Activated T-helper 2 cell treated with anti-CD3 and anti-CD28 coated beads, Interferon-gamma antibody, Interleukin-2, Interleukin-4, amounts not matched to agents 10 μg/mL and 5 μg/mL and 100 μg/mL, durations not matched to agents 14 hours and 24 hours and 36 hours (primary cell): Measurements from ENCODE around the gene BTBD9. TPM values are rescaled to one million over a fixed set of nuclear protein-coding genes. Genes with fewer than 3 reads are reported as not detected.

Experiments
- DNase-seq: peaks from one replicate; pipeline ENCODE4 v3.0.0; 2021; ENCODE audit warnings: low spot score
- H3K27ac Mint-ChIP-seq: one replicate; pipeline ENCODE4 v1.8.0; 2021; ENCODE audit warnings: mixed read lengths
- H3K27me3 Mint-ChIP-seq: one replicate; pipeline ENCODE4 v1.8.0; 2021; ENCODE audit warnings: low read depth, mixed read lengths
- H3K36me3 Mint-ChIP-seq: one replicate; pipeline ENCODE4 v1.8.0; 2021; ENCODE audit warnings: low read depth, mixed read lengths
- H3K4me1 Mint-ChIP-seq: one replicate; pipeline ENCODE4 v1.8.0; 2021; ENCODE audit warnings: low read depth, mixed read lengths
- H3K4me3 Mint-ChIP-seq: one replicate; pipeline ENCODE4 v1.8.0; 2021; ENCODE audit warnings: low read depth, mild to moderate bottlenecking, moderate library complexity, mixed read lengths
- H3K9me3 Mint-ChIP-seq: one replicate; pipeline ENCODE4 v1.8.0; 2021; ENCODE audit warnings: mixed read lengths
- intact Hi-C: fragments of 100-400 bp; cut with micrococcal nuclease; formaldehyde crosslinking; loops from one replicate; pipeline ENCODE4 v1.15.1; 2023
- total RNA-seq: library from RNA; stranded (reverse); gene quantifications from 2 replicates; pipeline ENCODE4 v1.2.3, GENCODE V29; 2022

BTBD9 gene
- total RNA-seq, 1 donor from 2014 or later = 15.2 TPM

GRCh38 chr6:38387971-38388370 lies 251.8 kb downstream of the BTBD9 start:
- Mint-ChIP-seq H3K4me1 (no peaks in the 10 kb centered on the region), H3K27ac (no peak overlapping the region), H3K4me3 (no peak overlapping the region), H3K9me3 (no peaks in the 10 kb centered on the region), H3K36me3 (no peaks in the 10 kb centered on the region), H3K27me3 (no peaks in the 10 kb centered on the region)
- DNase-seq = no peak
- intact Hi-C loops = no loop called here

- Mint-ChIP-seq H3K9me3 (no peaks in the 10 kb centered on the region), H3K4me3 (no peak overlapping the region), H3K27me3 (no peaks in the 10 kb centered on the region), H3K27ac (no peak overlapping the region), H3K4me1 (no peaks in the 10 kb centered on the region), H3K36me3 (no peaks in the 10 kb centered on the region)
- intact Hi-C loops = no loop called here
- no peak for DNase-seq
Observed at GRCh38 chr6:38387461-38387860, 252.3 kb downstream of the BTBD9 start.

- Mint-ChIP-seq H3K36me3 (no peaks in the 10 kb centered on the region), H3K27ac (no peak overlapping the region), H3K4me1 (no peaks in the 10 kb centered on the region), H3K9me3 (no peaks in the 10 kb centered on the region), H3K4me3 (no peak overlapping the region), H3K27me3 (peaks cover 3% of the 10 kb centered on the region)
- intact Hi-C loops = no loop called here
- no peak for DNase-seq
Observed at GRCh38 chr6:38378801-38379200, 260.9 kb downstream of the BTBD9 start.

- intact Hi-C loops = no loop called here
- no peak overlapping the region for H3K27ac Mint-ChIP-seq
- H3K9me3 Mint-ChIP-seq = no peaks in the 10 kb centered on the region
- H3K27me3 Mint-ChIP-seq = peaks cover 3% of the 10 kb centered on the region
- H3K4me3 Mint-ChIP-seq = no peak overlapping the region
- H3K4me1 Mint-ChIP-seq = no peaks in the 10 kb centered on the region
- H3K36me3 Mint-ChIP-seq = no peaks in the 10 kb centered on the region
- DNase-seq = no peak
Observed at GRCh38 chr6:38375937-38376336, 263.8 kb downstream of the BTBD9 start.

- H3K36me3 Mint-ChIP-seq = no peaks in the 10 kb centered on the region
- H3K4me1 Mint-ChIP-seq = no peaks in the 10 kb centered on the region
- intact Hi-C loops = no loop called here
- no peak for DNase-seq
- peaks cover under 1% of the 10 kb centered on the region for H3K27me3 Mint-ChIP-seq
- H3K27ac Mint-ChIP-seq = no peak overlapping the region
- H3K9me3 Mint-ChIP-seq = no peaks in the 10 kb centered on the region
- no peak overlapping the region for H3K4me3 Mint-ChIP-seq
Observed at GRCh38 chr6:38375341-38375740, 264.4 kb downstream of the BTBD9 start.

GRCh38 chr6:38371881-38372280 lies 267.8 kb downstream of the BTBD9 start:
- intact Hi-C loops = no loop called here
- H3K4me3 Mint-ChIP-seq = no peak overlapping the region
- no peaks in the 10 kb centered on the region for H3K27me3 Mint-ChIP-seq
- no peak for DNase-seq
- no peaks in the 10 kb centered on the region for H3K9me3 Mint-ChIP-seq
- no peaks in the 10 kb centered on the region for H3K4me1 Mint-ChIP-seq
- no peaks in the 10 kb centered on the region for H3K36me3 Mint-ChIP-seq
- H3K27ac Mint-ChIP-seq = no peak overlapping the region

- H3K4me1 Mint-ChIP-seq = no peaks in the 10 kb centered on the region
- H3K4me3 Mint-ChIP-seq = no peak overlapping the region
- H3K9me3 Mint-ChIP-seq = no peaks in the 10 kb centered on the region
- no peak for DNase-seq
- intact Hi-C loops = no loop called here
- H3K27ac Mint-ChIP-seq = no peak overlapping the region
- H3K27me3 Mint-ChIP-seq = no peaks in the 10 kb centered on the region
- no peaks in the 10 kb centered on the region for H3K36me3 Mint-ChIP-seq
Observed at GRCh38 chr6:38370653-38371601, 268.8 kb downstream of the BTBD9 start.

GRCh38 chr6:38367231-38367630 lies 272.5 kb downstream of the BTBD9 start:
- H3K27ac Mint-ChIP-seq = no peak overlapping the region
- no peaks in the 10 kb centered on the region for H3K4me1 Mint-ChIP-seq
- intact Hi-C loops = no loop called here
- no peaks in the 10 kb centered on the region for H3K9me3 Mint-ChIP-seq
- H3K27me3 Mint-ChIP-seq = no peaks in the 10 kb centered on the region
- DNase-seq = no peak
- no peak overlapping the region for H3K4me3 Mint-ChIP-seq
- no peaks in the 10 kb centered on the region for H3K36me3 Mint-ChIP-seq

- intact Hi-C loops = no loop called here
- H3K36me3 Mint-ChIP-seq = no peaks in the 10 kb centered on the region
- H3K9me3 Mint-ChIP-seq = no peaks in the 10 kb centered on the region
- no peak overlapping the region for H3K27ac Mint-ChIP-seq
- H3K27me3 Mint-ChIP-seq = no peaks in the 10 kb centered on the region
- no peaks in the 10 kb centered on the region for H3K4me1 Mint-ChIP-seq
- H3K4me3 Mint-ChIP-seq = no peak overlapping the region
- no peak for DNase-seq
Observed at GRCh38 chr6:38366234-38366633, 273.5 kb downstream of the BTBD9 start.

GRCh38 chr6:38364775-38365174 lies 275.0 kb downstream of the BTBD9 start:
- Mint-ChIP-seq H3K9me3 (no peaks in the 10 kb centered on the region), H3K36me3 (no peaks in the 10 kb centered on the region), H3K4me3 (no peak overlapping the region), H3K4me1 (no peaks in the 10 kb centered on the region), H3K27me3 (no peaks in the 10 kb centered on the region), H3K27ac (no peak overlapping the region)
- intact Hi-C loops = no loop called here
- no peak for DNase-seq

- intact Hi-C loops = no loop called here
- H3K27ac Mint-ChIP-seq = no peak overlapping the region
- no peaks in the 10 kb centered on the region for H3K9me3 Mint-ChIP-seq
- DNase-seq = no peak
- H3K4me1 Mint-ChIP-seq = no peaks in the 10 kb centered on the region
- no peaks in the 10 kb centered on the region for H3K27me3 Mint-ChIP-seq
- H3K36me3 Mint-ChIP-seq = no peaks in the 10 kb centered on the region
- H3K4me3 Mint-ChIP-seq = no peak overlapping the region
Observed at GRCh38 chr6:38364127-38364526, 275.6 kb downstream of the BTBD9 start.

- Mint-ChIP-seq H3K4me1 (peaks cover 6% of the 10 kb centered on the region), H3K36me3 (no peaks in the 10 kb centered on the region), H3K4me3 (no peak overlapping the region), H3K27me3 (peaks cover 7% of the 10 kb centered on the region), H3K9me3 (no peaks in the 10 kb centered on the region), H3K27ac (no peak overlapping the region)
- intact Hi-C loops = no loop called here
- DNase-seq = no peak
Observed at GRCh38 chr6:38355519-38355918, 284.2 kb downstream of the BTBD9 start.

GRCh38 chr6:38354905-38355304 lies 284.8 kb downstream of the BTBD9 start:
- DNase-seq = no peak
- Mint-ChIP-seq H3K4me1 (peaks cover 6% of the 10 kb centered on the region), H3K9me3 (no peaks in the 10 kb centered on the region), H3K27ac (no peak overlapping the region), H3K27me3 (peaks cover 7% of the 10 kb centered on the region), H3K36me3 (no peaks in the 10 kb centered on the region), H3K4me3 (no peak overlapping the region)
- intact Hi-C loops = no loop called here
